Peyer's patch (tissue), 4 donors: ENCODE results near the gene PSMD13.

Source experiments
- CTCF ChIP-seq, 6 experiments: fragments of 450-650 bp in 4 of 6; fragments of 200-600 bp in 2 of 6; sonication (generic) in 1 of 6; IDR thresholded peaks; one replicate each; pipeline ENCODE4 v1.5.1; 2017 to 2019; ENCODE audit warnings: antibody characterized with exemption in 6 of 6, mild to moderate bottlenecking in 3 of 6, moderate library complexity in 1 of 6
- POLR2A ChIP-seq, 2 donors: fragments of 450-650 bp; IDR thresholded peaks; one replicate each; pipeline ENCODE4 v1.5.1; 2017; ENCODE audit warnings: antibody characterized with exemption in 2 of 2, mild to moderate bottlenecking in 2 of 2, moderate library complexity in 2 of 2

GRCh38 chr11:251550-251949 lies 14.8 kb downstream of the PSMD13 start:
- TF ChIP-seq CTCF (IDR thresholded peaks at IDR 0.05) = peak in 2 of 6 experiments; percentile 5 to 13
- TF ChIP-seq POLR2A (IDR thresholded peaks at IDR 0.05) = no peak
